HEK293T (cell line): Measurements from ENCODE around the gene ITGB7.

Experiments
- BHLHE40 ChIP-seq: fragments of 450-650 bp; IDR thresholded peaks from 2 replicates; pipeline ENCODE4 v1.6.1; 2016; ENCODE audit warnings: mild to moderate bottlenecking, moderate library complexity, borderline replicate concordance
- CTBP1 ChIP-seq: fragments of 450-650 bp; IDR thresholded peaks from 2 replicates; pipeline ENCODE4 v1.6.1; 2016; ENCODE audit warnings: borderline replicate concordance
- ELF4 ChIP-seq: fragments of 450-650 bp; IDR thresholded peaks from 2 replicates; pipeline ENCODE4 v1.6.1; 2017; ENCODE audit warnings: antibody characterized with exemption
- FOXK2 ChIP-seq: fragments of 450-650 bp; IDR thresholded peaks from 2 replicates; pipeline ENCODE4 v1.6.1; 2016; ENCODE audit warnings: mild to moderate bottlenecking
- FOXM1 ChIP-seq: fragments of 450-650 bp; IDR thresholded peaks from 2 replicates; pipeline ENCODE4 v1.6.1; 2017; ENCODE audit warnings: mild to moderate bottlenecking, borderline replicate concordance
- NFRKB ChIP-seq: fragments of 450-650 bp; IDR thresholded peaks from 2 replicates; pipeline ENCODE4 v1.6.1; 2016; ENCODE audit warnings: mild to moderate bottlenecking, moderate library complexity
- SP1 ChIP-seq: fragments of 450-650 bp; IDR thresholded peaks from 2 replicates; pipeline ENCODE4 v1.6.1; 2017

DNA sequence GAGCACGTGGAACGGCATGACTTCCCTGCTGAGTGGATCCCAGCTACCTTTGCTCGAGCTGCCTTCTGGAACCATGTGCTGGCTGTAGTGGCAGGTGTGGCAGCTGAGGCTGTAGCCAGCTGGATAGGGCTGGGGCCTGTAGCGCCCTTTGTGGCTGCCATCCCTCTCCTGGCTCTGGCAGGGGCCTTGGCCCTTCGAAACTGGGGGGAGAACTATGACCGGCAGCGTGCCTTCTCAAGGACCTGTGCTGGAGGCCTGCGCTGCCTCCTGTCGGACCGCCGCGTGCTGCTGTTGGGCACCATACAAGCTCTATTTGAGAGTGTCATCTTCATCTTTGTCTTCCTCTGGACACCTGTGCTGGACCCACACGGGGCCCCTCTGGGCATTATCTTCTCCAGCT is 46.2 kb upstream of the ITGB7 start:
- no peak for TF ChIP-seq NFRKB
- TF ChIP-seq FOXK2, result no peak
- TF ChIP-seq FOXM1, result no peak
- no peak for TF ChIP-seq BHLHE40
- no peak for TF ChIP-seq CTBP1
- TF ChIP-seq SP1, result no peak
- no peak for TF ChIP-seq ELF4
